Activated naive CD4-positive, alpha-beta T cell treated with anti-CD3 and anti-CD28 coated beads for 36 hours (primary cell): Measurements from ENCODE around the gene ATP2A1. TPM values are rescaled to one million over a fixed set of nuclear protein-coding genes. Genes with fewer than 3 reads are reported as not detected.
A peak's percentile ranks its signal among the peaks of the same experiment; 100 is the strongest.
"Not testable (repeated sequence)": the region's sequence is repeated elsewhere in the genome, so short reads cannot be mapped to it uniquely, and the experiment has no call there.

Source experiments
- CTCF ChIA-PET: fragments of 350-600 bp; sonication (Branson Sonifier 250); formaldehyde crosslinking; loops from one replicate; lab custom pipeline; 2021; ENCODE audit warnings: antibody characterized with exemption; lab: Charles Lee
- DNase-seq: peaks from one replicate; pipeline ENCODE4 v3.0.0-alpha.2; 2020
- H3K27ac Mint-ChIP-seq: one replicate; pipeline ENCODE4 v1.8.0; 2021; ENCODE audit warnings: mild to moderate bottlenecking, mixed read lengths
- H3K27me3 Mint-ChIP-seq: one replicate; pipeline ENCODE4 v1.8.0; 2021; ENCODE audit warnings: low read depth, mixed read lengths
- H3K36me3 Mint-ChIP-seq: one replicate; pipeline ENCODE4 v1.8.0; 2021; ENCODE audit warnings: low read depth, mixed read lengths
- H3K4me1 Mint-ChIP-seq: one replicate; pipeline ENCODE4 v1.8.0; 2021; ENCODE audit warnings: low read depth, mixed read lengths
- H3K4me3 Mint-ChIP-seq: one replicate; pipeline ENCODE4 v1.8.0; 2021; ENCODE audit warnings: mild to moderate bottlenecking, moderate library complexity, mixed read lengths
- H3K9me3 Mint-ChIP-seq: one replicate; pipeline ENCODE4 v1.8.0; 2021; ENCODE audit warnings: mixed read lengths
- intact Hi-C: fragments of 100-400 bp; cut with micrococcal nuclease; formaldehyde crosslinking; loops from one replicate; pipeline ENCODE4 v1.15.1; 2023
- total RNA-seq, 2 experiments: library from RNA; stranded (reverse); gene quantifications; one replicate each; pipeline ENCODE4 v1.2.3, GENCODE V29; 2021

Gene ATP2A1
- total RNA-seq, 2 experiments from 2014 or later = 4.2 to 5.3 TPM

- CTCF ChIA-PET = no interaction called here
- Mint-ChIP-seq H3K4me3 (no peak overlapping the region), H3K36me3 (no peaks in the 10 kb centered on the region), H3K27me3 (no peaks in the 10 kb centered on the region), H3K4me1 (peaks cover 23% of the 10 kb centered on the region), H3K27ac (no peak overlapping the region), H3K9me3 (no peaks in the 10 kb centered on the region)
- DNase-seq = no peak
- intact Hi-C loops = no loop called here
These were observed 57.1 kb downstream of the ATP2A1 start for GRCh38 chr16:28935346-28935745.

- Mint-ChIP-seq H3K4me3 (peak overlapping the region; percentile 66), H3K27ac (peak overlapping the region; percentile 52), H3K4me1 (peaks cover 16% of the 10 kb centered on the region), H3K27me3 (no peaks in the 10 kb centered on the region), H3K9me3 (no peaks in the 10 kb centered on the region), H3K36me3 (no peaks in the 10 kb centered on the region)
- peak; percentile 85 for DNase-seq
- intact Hi-C loops = loop anchor here (1.0 kb wide), 1 partner anchor 11 kb away; the partner anchor contains the start of gene RABEP2
- CTCF ChIA-PET = interaction anchor here (1.3 kb wide), 1 partner anchor 9 kb away, joined by 10 read pairs; no protein-coding TSS in a partner anchor
These were observed 57.9 kb downstream of the ATP2A1 start for GRCh38 chr16:28935924-28936783.

GRCh38 chr16:28936784-28937155, 58.5 kb downstream of the ATP2A1 start:
- Mint-ChIP-seq H3K4me1 (peaks cover 15% of the 10 kb centered on the region), H3K4me3 (peak overlapping the region; percentile 66), H3K36me3 (no peaks in the 10 kb centered on the region), H3K27me3 (no peaks in the 10 kb centered on the region), H3K27ac (peak overlapping the region; percentile 52), H3K9me3 (no peaks in the 10 kb centered on the region)
- CTCF ChIA-PET = interaction anchor here (1.3 kb wide), 1 partner anchor 8 kb away, joined by 10 read pairs; no protein-coding TSS in a partner anchor
- DNase-seq = no peak
- intact Hi-C loops = loop anchor here (1.0 kb wide), 1 partner anchor 11 kb away; the partner anchor contains the start of gene RABEP2

- CTCF ChIA-PET = interaction anchor here (0.9 to 1.3 kb wide), 2 partner anchors 10 to 115 kb away, joined by 3 read pairs; no protein-coding TSS in a partner anchor
- Mint-ChIP-seq H3K27me3 (no peaks in the 10 kb centered on the region), H3K27ac (no peak overlapping the region), H3K9me3 (no peaks in the 10 kb centered on the region), H3K4me3 (no peak overlapping the region), H3K4me1 (peaks cover 15% of the 10 kb centered on the region), H3K36me3 (no peaks in the 10 kb centered on the region)
- DNase-seq = no peak
- intact Hi-C loops = no loop called here
These were observed 59.1 kb downstream of the ATP2A1 start for GRCh38 chr16:28937222-28937876.

GRCh38 chr16:28938721-28939120, 60.4 kb downstream of the ATP2A1 start:
- no peak for DNase-seq
- Mint-ChIP-seq H3K4me3 (no peak overlapping the region), H3K27me3 (no peaks in the 10 kb centered on the region), H3K36me3 (no peaks in the 10 kb centered on the region), H3K4me1 (peaks cover 15% of the 10 kb centered on the region), H3K27ac (no peak overlapping the region), H3K9me3 (no peaks in the 10 kb centered on the region)
- intact Hi-C loops = no loop called here
- CTCF ChIA-PET = interaction anchor here (1.1 to 1.3 kb wide), 2 partner anchors 91 to 117 kb away, joined by 3 read pairs; no protein-coding TSS in a partner anchor

- CTCF ChIA-PET = interaction anchor here (0.7 to 1.1 kb wide), 2 partner anchors 82 to 92 kb away, joined by 3 read pairs; no protein-coding TSS in a partner anchor
- peaks cover 15% of the 10 kb centered on the region for H3K4me1 Mint-ChIP-seq
- intact Hi-C loops = not testable (repeated sequence)
These were observed 61.5 kb downstream of the ATP2A1 start for GRCh38 chr16:28939825-28940224.

GRCh38 chr16:28943281-28943680, 65.0 kb downstream of the ATP2A1 start:
- intact Hi-C loops = no loop called here
- peaks cover 7% of the 10 kb centered on the region for H3K4me1 Mint-ChIP-seq
- H3K9me3 Mint-ChIP-seq = no peaks in the 10 kb centered on the region
- CTCF ChIA-PET = interaction anchor here (0.8 to 3.1 kb wide), 4 partner anchors 11 to 96 kb away, joined by 3 to 26 read pairs (median 18); partner anchors contain the start of gene CD19
- H3K27me3 Mint-ChIP-seq = no peaks in the 10 kb centered on the region
- no peak overlapping the region for H3K27ac Mint-ChIP-seq
- DNase-seq = no peak
- no peak overlapping the region for H3K4me3 Mint-ChIP-seq
- no peaks in the 10 kb centered on the region for H3K36me3 Mint-ChIP-seq

More at GRCh38 chr16:28939825-28940224, 61.5 kb downstream of the ATP2A1 start:
- DNase-seq, H3K27ac Mint-ChIP-seq, H3K27me3 Mint-ChIP-seq, H3K9me3 Mint-ChIP-seq, H3K4me3 Mint-ChIP-seq, H3K36me3 Mint-ChIP-seq: not testable (repeated sequence)

GRCh38 chr16:28946681-28947080, 68.4 kb downstream of the ATP2A1 start:
- Mint-ChIP-seq H3K27me3 (no peaks in the 10 kb centered on the region), H3K9me3 (no peaks in the 10 kb centered on the region), H3K4me1 (peaks cover 15% of the 10 kb centered on the region), H3K27ac (no peak overlapping the region), H3K36me3 (peaks cover 5% of the 10 kb centered on the region), H3K4me3 (no peak overlapping the region)
- intact Hi-C loops = no loop called here
- CTCF ChIA-PET = interaction anchor here (0.5 to 3.1 kb wide), 4 partner anchors 9 to 98 kb away, joined by 3 to 17 read pairs (median 3); no protein-coding TSS in a partner anchor
- no peak for DNase-seq

GRCh38 chr16:28950648-28951409, 72.5 kb downstream of the ATP2A1 start, which contains the start of gene NFATC2IP:
Gene NFATC2IP, plus strand, starts transcription at chr16:28950937. Its CDS starts 75 bp downstream, at chr16:28951012.
- CTCF ChIA-PET = no interaction called here
- DNase-seq = peak; percentile 100
- Mint-ChIP-seq H3K4me3 (peak within 1 kb of the TSS; percentile 94), H3K4me1 (peaks cover 32% of the 10 kb centered on the region), H3K36me3 (peaks cover 24% of the 10 kb centered on the region), H3K27ac (peak within 1 kb of the TSS; percentile 93), H3K27me3 (no peaks in the 10 kb centered on the region), H3K9me3 (no peaks in the 10 kb centered on the region)
- intact Hi-C loops = loop anchor here (1.0 to 10.0 kb wide), 8 partner anchors 23 to 1014 kb away; partner anchors contain the start of genes RABEP2, SPNS1, TMEM219 and TUFM

GRCh38 chr16:28951410-28951943, 73.2 kb downstream of the ATP2A1 start:
- Mint-ChIP-seq H3K4me3 (peak overlapping the region; percentile 94), H3K4me1 (peaks cover 30% of the 10 kb centered on the region), H3K27ac (peak overlapping the region; percentile 93), H3K9me3 (no peaks in the 10 kb centered on the region), H3K27me3 (no peaks in the 10 kb centered on the region), H3K36me3 (peaks cover 28% of the 10 kb centered on the region)
- intact Hi-C loops = loop anchor here (2.0 to 10.0 kb wide), 2 partner anchors 57 to 1013 kb away; partner anchors contain the start of gene TMEM219
- CTCF ChIA-PET = interaction anchor here (0.6 kb wide), 1 partner anchor 1082 kb away, joined by 3 read pairs; no protein-coding TSS in a partner anchor
- DNase-seq = no peak
